ENCODE results near the gene APRT.

- no peak for TF ChIP-seq ZNF24 (IDR thresholded peaks at IDR 0.05)
- no peak for TF ChIP-seq KAT2B (IDR thresholded peaks at IDR 0.05; ENCODE audit: low read depth, low read length)
- no peak for TF ChIP-seq CTCF (IDR thresholded peaks at IDR 0.05 in 2 of 3, conservative IDR thresholded peaks at IDR 0.05 in 1 of 3; ENCODE audit: insufficient read depth in 2 of 3, low read depth in 1 of 3, low read length in 3 of 3)
- TF ChIP-seq POLR2A (conservative IDR thresholded peaks at IDR 0.05): no peak
- TF ChIP-seq ZNF274 (IDR thresholded peaks at IDR 0.05; ENCODE audit: borderline replicate concordance, low read depth, low read length): no peak
- TF ChIP-seq SREBF2 (CRISPR knock-in tag; IDR thresholded peaks at IDR 0.05): no peak
- no peak for TF ChIP-seq DIDO1 (tag; IDR thresholded peaks at IDR 0.05; ENCODE audit: low read depth)
- TF ChIP-seq JUND (IDR thresholded peaks at IDR 0.05; ENCODE audit: borderline replicate concordance, low read depth, low read length): no peak
- no peak for TF ChIP-seq JUND (tag; IDR thresholded peaks at IDR 0.05; ENCODE audit: borderline replicate concordance, low read depth, low read length)
- no peak for TF ChIP-seq TAF1 (IDR thresholded peaks at IDR 0.05; ENCODE audit: control insufficient read depth, extremely low read depth, insufficient read depth, low read length, severe bottlenecking)
- TF ChIP-seq, protein P1, sequence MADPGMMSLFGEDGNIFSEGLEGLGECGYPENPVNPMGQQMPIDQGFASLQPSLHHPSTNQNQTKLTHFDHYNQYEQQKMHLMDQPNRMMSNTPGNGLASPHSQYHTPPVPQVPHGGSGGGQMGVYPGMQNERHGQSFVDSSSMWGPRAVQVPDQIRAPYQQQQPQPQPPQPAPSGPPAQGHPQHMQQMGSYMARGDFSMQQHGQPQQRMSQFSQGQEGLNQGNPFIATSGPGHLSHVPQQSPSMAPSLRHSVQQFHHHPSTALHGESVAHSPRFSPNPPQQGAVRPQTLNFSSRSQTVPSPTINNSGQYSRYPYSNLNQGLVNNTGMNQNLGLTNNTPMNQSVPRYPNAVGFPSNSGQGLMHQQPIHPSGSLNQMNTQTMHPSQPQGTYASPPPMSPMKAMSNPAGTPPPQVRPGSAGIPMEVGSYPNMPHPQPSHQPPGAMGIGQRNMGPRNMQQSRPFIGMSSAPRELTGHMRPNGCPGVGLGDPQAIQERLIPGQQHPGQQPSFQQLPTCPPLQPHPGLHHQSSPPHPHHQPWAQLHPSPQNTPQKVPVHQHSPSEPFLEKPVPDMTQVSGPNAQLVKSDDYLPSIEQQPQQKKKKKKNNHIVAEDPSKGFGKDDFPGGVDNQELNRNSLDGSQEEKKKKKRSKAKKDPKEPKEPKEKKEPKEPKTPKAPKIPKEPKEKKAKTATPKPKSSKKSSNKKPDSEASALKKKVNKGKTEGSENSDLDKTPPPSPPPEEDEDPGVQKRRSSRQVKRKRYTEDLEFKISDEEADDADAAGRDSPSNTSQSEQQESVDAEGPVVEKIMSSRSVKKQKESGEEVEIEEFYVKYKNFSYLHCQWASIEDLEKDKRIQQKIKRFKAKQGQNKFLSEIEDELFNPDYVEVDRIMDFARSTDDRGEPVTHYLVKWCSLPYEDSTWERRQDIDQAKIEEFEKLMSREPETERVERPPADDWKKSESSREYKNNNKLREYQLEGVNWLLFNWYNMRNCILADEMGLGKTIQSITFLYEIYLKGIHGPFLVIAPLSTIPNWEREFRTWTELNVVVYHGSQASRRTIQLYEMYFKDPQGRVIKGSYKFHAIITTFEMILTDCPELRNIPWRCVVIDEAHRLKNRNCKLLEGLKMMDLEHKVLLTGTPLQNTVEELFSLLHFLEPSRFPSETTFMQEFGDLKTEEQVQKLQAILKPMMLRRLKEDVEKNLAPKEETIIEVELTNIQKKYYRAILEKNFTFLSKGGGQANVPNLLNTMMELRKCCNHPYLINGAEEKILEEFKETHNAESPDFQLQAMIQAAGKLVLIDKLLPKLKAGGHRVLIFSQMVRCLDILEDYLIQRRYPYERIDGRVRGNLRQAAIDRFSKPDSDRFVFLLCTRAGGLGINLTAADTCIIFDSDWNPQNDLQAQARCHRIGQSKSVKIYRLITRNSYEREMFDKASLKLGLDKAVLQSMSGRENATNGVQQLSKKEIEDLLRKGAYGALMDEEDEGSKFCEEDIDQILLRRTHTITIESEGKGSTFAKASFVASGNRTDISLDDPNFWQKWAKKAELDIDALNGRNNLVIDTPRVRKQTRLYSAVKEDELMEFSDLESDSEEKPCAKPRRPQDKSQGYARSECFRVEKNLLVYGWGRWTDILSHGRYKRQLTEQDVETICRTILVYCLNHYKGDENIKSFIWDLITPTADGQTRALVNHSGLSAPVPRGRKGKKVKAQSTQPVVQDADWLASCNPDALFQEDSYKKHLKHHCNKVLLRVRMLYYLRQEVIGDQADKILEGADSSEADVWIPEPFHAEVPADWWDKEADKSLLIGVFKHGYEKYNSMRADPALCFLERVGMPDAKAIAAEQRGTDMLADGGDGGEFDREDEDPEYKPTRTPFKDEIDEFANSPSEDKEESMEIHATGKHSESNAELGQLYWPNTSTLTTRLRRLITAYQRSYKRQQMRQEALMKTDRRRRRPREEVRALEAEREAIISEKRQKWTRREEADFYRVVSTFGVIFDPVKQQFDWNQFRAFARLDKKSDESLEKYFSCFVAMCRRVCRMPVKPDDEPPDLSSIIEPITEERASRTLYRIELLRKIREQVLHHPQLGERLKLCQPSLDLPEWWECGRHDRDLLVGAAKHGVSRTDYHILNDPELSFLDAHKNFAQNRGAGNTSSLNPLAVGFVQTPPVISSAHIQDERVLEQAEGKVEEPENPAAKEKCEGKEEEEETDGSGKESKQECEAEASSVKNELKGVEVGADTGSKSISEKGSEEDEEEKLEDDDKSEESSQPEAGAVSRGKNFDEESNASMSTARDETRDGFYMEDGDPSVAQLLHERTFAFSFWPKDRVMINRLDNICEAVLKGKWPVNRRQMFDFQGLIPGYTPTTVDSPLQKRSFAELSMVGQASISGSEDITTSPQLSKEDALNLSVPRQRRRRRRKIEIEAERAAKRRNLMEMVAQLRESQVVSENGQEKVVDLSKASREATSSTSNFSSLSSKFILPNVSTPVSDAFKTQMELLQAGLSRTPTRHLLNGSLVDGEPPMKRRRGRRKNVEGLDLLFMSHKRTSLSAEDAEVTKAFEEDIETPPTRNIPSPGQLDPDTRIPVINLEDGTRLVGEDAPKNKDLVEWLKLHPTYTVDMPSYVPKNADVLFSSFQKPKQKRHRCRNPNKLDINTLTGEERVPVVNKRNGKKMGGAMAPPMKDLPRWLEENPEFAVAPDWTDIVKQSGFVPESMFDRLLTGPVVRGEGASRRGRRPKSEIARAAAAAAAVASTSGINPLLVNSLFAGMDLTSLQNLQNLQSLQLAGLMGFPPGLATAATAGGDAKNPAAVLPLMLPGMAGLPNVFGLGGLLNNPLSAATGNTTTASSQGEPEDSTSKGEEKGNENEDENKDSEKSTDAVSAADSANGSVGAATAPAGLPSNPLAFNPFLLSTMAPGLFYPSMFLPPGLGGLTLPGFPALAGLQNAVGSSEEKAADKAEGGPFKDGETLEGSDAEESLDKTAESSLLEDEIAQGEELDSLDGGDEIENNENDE (IDR thresholded peaks at IDR 0.05; ENCODE audit: low read depth, low read length): no peak
- TF ChIP-seq ZFX (CRISPR knock-in tag; IDR thresholded peaks at IDR 0.05): no peak
- no peak for TF ChIP-seq RFX1 (IDR thresholded peaks at IDR 0.05)
These were observed 6.3 kb upstream of the APRT start for GRCh38 chr16:88817785-88818574.
